Memory B cell (primary cell): ENCODE measurements around the gene LETMD1.

Source experiments
- ATAC-seq: fragments of 150-1000 bp; cut with Tn5 transposase; 2 replicates; pipeline ENCODE4 v1.10.0; 2021; ENCODE audit warnings: low read depth, mild to moderate bottlenecking, moderate library complexity
- DNase-seq, 2 donors: peaks; one replicate each; pipeline ENCODE4 v3.0.0; 2022; ENCODE audit warnings: low spot score in 2 of 2
- H3K27ac Mint-ChIP-seq: one replicate; pipeline ENCODE4 v1.8.0; 2022; ENCODE audit warnings: mild to moderate bottlenecking, moderate library complexity, mixed read lengths
- H3K27me3 Mint-ChIP-seq: one replicate; pipeline ENCODE4 v1.8.0; 2022; ENCODE audit warnings: mixed read lengths
- H3K36me3 Mint-ChIP-seq: one replicate; pipeline ENCODE4 v1.8.0; 2022; ENCODE audit warnings: mild to moderate bottlenecking, mixed read lengths
- H3K4me1 Mint-ChIP-seq: one replicate; pipeline ENCODE4 v1.8.0; 2022; ENCODE audit warnings: mixed read lengths
- H3K4me3 Mint-ChIP-seq: one replicate; pipeline ENCODE4 v1.8.0; 2022; ENCODE audit warnings: mild to moderate bottlenecking, moderate library complexity, mixed read lengths
- H3K9me3 Mint-ChIP-seq: one replicate; pipeline ENCODE4 v1.8.0; 2022; ENCODE audit warnings: mixed read lengths

The LETMD1 gene

DNA sequence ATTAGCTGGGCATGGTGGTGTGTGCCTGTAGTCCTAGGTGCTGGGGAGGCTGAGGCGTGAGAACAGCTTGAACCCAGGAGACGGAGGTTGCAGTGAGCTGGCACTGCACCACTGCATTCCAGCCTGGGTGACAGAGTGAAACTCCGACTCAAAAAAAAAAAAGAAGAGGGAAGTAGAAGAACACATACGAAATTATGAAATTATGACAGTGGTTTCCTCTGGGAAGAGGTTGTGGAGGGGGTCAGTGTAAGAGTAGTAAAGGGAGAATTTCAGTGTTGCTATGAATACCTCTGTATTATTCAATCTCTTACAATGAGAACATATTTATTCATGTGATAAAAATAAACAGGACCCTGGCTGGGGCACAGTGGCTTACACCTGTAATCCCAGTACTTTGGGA is 60.0 kb downstream of the LETMD1 start:
- no peak overlapping the region for H3K27ac Mint-ChIP-seq
- no peaks in the 10 kb centered on the region for H3K9me3 Mint-ChIP-seq
- no peaks in the 10 kb centered on the region for H3K27me3 Mint-ChIP-seq
- H3K4me3 Mint-ChIP-seq = no peak overlapping the region
- H3K4me1 Mint-ChIP-seq = no peaks in the 10 kb centered on the region
- peaks cover 20% of the 10 kb centered on the region for H3K36me3 Mint-ChIP-seq
- ATAC-seq (no peak), DNase-seq (no peak)
